GM19351 (cell line): Measurements from ENCODE around the gene CIAO2B.

Source experiments
- ATAC-seq: cut with Tn5 transposase; IDR thresholded peaks from one replicate; pipeline ENCODE4 v1.9.1; 2021; ENCODE audit warnings: mild to moderate bottlenecking, moderate library complexity; ENCODE audit not compliant: unreplicated experiment

Gene CIAO2B

GRCh38 chr16:66890799-66891198 lies 43.4 kb downstream of the CIAO2B start:
- ATAC-seq, result no peak

- no peak for ATAC-seq
Measured at GRCh38 chr16:66889622-66890021, 44.6 kb downstream of the CIAO2B start.

- ATAC-seq, result no peak
Measured at GRCh38 chr16:66888647-66889615, 45.3 kb downstream of the CIAO2B start.

- no peak for ATAC-seq
Measured at GRCh38 chr16:66886914-66887313, 47.3 kb downstream of the CIAO2B start.

- ATAC-seq, result no peak
Measured at GRCh38 chr16:66886321-66886720, 47.9 kb downstream of the CIAO2B start.

- ATAC-seq, result no peak
Measured at GRCh38 chr16:66885491-66885890, 48.7 kb downstream of the CIAO2B start.

GRCh38 chr16:66882702-66883101 lies 51.5 kb downstream of the CIAO2B start:
- ATAC-seq, result no peak
